SIG-M5 (cell line): ENCODE measurements around the gene TMC4.
"Not testable (repeated sequence)": the region's sequence is repeated elsewhere in the genome, so short reads cannot be mapped to it uniquely, and the experiment has no call there.

Experiments
- DNase-seq: peaks from one replicate; lab custom pipeline; 2025; lab: John Stamatoyannopoulos, UW

The TMC4 gene, protein sequence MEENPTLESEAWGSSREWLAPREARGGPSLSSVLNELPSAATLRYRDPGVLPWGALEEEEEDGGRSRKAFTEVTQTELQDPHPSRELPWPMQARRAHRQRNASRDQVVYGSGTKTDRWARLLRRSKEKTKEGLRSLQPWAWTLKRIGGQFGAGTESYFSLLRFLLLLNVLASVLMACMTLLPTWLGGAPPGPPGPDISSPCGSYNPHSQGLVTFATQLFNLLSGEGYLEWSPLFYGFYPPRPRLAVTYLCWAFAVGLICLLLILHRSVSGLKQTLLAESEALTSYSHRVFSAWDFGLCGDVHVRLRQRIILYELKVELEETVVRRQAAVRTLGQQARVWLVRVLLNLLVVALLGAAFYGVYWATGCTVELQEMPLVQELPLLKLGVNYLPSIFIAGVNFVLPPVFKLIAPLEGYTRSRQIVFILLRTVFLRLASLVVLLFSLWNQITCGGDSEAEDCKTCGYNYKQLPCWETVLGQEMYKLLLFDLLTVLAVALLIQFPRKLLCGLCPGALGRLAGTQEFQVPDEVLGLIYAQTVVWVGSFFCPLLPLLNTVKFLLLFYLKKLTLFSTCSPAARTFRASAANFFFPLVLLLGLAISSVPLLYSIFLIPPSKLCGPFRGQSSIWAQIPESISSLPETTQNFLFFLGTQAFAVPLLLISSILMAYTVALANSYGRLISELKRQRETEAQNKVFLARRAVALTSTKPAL

DNA sequence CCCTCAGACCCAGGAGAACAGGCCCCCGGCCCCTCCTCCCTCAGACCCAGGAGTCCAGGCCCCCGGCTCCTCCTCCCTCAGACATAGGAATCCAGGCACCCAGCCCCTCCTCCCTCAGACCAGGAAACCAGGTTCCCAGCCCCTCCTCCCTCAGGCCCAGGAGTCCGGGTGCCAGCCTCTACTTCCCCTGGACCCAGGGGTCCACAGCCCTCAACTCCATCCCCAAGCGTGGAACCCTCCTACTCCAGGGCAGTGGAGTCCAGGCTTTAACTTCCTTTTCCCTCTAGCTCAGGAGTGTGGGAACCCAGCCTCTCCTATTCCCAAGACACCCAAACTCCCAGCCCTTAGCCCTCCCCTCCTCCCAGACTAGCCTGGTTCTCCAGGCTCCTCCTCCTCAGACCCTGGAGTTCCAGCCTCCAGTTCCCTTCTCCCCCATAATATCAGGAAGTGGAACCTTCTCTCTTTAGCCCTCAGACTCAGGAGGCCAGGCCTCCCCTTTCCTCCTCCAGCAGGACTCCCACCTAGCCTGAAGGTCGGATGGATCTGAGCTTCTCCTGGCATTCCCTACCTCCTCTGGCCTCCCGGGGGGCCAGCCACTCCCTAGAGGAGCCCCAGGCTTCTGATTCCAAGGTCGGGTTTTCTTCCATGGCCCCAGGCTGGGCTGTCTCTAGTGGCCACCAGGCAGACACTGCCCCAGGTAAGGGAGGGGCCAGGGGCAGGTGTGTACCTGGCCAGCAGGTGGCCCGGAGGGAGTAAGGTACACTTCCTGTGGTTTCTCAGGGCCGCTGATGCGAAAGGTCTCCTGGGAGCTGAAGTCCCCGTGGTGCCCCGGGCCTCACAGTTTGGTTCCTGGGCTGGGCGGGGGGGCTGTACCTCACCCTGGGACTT is at the start of gene TMC4:
Gene TMC4 (minus strand): TSS at position 690 of the 888 bp plus-strand sequence. CDS start 43 bp downstream, at position 647.
- DNase-seq = no peak

DNA sequence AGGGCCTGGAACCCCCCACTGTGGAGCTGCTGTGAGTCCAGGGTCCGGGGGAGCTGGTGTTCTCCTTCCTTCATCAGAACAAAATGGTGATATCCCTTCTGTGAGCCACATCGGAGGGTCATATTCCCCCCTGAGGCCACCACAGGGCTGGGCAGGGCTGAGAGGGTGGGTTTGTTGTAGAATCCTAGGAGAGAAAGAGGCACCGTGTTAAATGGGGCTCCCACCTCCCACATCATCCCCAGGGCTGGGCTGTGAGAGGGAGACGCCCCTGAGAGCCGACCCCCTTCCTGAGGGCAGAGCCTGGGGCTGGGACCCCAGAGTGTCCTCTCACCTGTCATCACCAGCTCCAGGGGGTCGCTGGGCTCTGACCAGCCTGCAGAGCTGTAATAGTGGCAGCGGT is 49.0 kb upstream of the TMC4 start:
- DNase-seq = not testable (repeated sequence)

DNA sequence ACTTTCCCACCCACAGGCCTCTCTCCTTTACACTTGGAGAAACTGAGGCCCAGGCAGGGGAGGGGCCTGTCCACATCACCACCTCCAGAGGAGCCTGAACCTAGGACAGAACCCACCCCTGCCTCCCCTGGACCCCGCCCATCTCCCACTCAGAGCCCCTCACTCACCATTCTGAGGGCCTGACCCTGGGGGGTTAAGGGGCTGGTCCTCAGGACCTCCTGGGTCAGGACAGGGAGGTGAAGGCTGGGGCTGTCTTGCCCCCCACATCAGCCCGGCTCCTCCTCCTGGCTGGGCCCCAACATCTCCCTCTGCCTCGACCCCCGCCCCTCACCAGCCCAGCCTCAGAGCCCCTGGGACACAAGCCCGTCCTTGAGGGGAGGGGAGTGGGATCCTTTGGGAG is 46.7 kb upstream of the TMC4 start:
- DNase-seq = not testable (repeated sequence)

DNA sequence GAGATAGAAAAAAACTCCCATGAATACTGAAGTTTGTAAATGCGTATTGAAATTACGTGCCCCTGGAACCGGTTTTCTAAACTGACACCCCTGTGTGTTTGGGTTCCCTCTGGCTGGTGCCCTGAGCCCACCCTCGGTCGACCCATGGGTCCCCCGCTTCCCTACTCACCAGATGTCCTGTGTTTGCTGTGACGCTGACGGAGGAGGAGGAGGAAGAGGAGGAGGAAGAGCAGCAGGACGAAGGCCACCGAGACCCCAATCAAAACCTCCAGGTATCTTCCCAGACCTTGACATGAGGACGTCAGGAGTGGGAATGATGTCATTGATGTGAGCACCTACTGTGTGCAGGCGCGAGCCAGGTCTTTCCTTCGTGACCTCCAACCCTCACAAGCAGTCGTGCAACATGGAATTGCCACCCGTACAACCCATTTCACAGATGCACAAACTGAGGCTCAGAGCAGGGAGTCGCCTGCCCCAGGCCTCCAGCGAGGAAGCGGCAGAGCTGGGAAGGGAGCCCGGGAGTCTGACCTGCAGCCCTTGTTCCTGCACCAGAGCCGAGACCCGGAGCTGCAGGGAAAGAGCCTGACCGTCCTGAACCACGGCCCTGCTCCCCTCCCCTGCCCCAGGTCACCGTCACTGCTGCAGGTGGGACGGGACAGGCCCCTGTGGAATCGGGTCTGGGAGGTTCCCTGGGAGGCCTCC is 46.2 kb upstream of the TMC4 start:
- no peak for DNase-seq

DNA sequence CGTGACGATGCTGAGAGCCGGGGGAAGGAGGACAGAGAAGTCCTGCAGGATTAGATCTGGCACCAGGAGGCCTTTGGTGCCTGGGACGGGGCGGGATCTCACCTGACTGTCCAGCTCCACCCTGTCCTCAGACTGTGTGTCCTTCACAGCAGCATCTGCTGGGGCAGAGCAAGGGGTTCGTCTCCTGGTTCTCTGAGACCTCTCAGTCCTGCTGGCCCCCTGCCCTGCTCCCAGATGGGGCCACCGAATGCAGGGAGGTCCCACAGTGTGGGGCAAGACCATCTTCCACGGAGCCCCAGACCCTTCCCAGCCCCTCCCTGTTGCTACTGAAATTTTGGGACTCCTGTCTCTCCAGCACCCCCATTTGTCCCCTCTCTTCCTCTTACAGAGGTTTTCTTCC is 45.3 kb upstream of the TMC4 start:
- DNase-seq = no peak

DNA sequence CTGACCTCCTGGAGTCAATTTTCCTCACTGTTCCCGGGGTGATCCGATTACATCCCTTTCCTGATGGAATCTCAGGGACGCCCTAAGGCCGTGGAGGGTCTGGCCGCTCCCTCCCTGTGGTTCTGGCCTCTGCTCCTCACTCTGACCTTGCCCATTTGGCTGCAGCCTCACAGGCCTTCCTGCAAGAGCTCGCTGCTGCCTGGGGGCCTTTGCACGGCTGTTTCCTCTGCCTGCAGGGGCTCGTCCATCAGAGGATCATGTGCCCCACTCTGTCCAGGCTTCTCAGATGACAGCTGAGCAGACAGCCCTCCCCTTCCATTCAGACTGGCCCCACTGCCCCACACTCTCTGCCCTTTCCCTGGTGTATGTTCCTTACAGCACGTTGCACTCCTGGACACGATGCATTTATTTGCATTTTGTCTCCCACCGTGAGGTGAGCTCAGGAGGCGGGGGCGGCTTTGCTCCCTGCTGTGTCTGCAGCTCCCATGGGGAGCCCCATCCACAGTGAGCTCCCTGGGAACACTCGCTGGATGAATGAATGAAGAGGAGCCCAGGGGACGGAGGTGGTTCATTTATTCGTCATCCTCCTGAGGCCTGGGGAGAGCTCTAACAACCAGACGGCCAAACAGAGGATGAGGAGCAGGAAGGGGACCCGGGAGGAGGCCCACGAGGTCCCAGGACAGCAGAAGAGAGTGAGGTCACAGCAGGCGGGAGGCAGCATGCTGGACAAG is 44.7 kb upstream of the TMC4 start:
- DNase-seq = not testable (repeated sequence)

DNA sequence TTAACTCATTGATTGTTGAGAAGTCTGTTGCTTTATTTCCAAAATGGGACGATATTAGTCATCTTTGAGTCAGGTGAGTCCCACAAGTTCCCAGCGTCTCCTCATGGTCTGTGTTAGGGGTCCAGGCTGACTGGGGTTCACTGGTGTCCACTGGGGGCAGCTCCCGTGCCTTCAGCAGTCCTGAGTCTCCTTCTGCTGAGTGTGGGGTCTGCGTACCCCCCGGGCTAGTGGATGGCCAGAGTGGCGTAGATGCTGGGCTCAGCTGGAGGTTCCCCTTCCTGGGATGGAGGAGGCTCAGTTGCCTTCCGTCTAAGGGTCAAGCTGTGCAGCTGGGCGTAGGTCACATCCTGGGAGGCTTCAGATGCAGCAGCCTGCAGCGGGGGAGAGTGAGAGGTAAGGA is 43.9 kb upstream of the TMC4 start:
- no peak for DNase-seq

DNA sequence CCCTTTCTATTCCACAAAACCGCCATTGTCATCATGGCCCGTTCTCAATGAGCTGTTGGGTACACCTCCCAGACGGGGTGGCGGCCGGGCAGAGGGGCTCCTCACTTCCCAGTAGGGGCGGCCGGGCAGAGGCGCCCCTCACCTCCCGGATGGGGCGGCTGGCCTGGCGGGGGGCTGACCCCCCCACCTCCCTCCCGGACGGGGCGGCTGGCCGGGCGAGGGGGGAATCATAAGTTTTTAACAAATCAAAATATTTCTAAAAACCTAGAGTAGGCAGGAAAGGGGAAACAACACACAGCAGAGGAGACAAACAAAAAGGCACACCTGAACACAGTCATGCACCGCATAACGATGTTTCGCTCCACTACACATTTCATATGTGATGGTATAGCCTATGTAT is 41.8 kb upstream of the TMC4 start:
- DNase-seq = not testable (repeated sequence)

DNA sequence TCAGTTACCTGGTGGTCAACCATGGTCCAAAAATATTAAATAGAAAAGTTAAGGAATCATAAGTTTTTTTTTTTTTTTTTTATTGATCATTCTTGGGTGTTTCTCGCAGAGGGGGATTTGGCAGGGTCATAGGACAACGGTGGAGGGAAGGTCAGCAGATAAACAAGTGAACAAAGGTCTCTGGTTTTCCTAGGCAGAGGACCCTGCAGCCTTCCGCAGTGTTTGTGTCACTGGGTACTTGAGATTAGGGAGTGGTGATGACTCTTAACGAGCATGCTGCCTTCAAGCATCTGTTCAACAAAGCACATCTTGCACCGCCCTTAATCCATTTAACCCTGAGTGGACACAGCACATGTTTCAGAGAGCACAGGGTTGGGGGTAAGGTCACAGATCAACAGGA is 41.3 kb upstream of the TMC4 start:
- not testable (repeated sequence) for DNase-seq

DNA sequence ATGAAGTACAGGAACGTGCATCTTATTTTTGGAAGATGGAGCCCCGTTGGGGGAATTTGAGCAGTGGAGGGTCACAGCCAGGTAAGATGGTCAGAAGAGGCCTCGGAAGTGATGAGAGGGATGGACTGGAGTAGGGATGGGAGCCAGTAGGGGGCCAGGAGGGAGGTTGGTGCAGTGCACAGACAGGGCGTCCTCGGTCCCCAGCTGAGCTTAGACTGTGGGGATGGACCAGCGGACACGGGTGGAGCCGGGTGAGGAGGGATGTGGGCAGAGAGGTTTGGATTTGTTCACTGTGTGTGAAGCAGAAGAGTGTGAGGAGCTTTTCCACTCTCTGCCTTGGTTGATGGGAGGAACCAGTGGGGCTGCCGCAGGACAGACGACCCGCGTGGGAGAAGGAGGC is 38.3 kb upstream of the TMC4 start:
- DNase-seq = no peak

DNA sequence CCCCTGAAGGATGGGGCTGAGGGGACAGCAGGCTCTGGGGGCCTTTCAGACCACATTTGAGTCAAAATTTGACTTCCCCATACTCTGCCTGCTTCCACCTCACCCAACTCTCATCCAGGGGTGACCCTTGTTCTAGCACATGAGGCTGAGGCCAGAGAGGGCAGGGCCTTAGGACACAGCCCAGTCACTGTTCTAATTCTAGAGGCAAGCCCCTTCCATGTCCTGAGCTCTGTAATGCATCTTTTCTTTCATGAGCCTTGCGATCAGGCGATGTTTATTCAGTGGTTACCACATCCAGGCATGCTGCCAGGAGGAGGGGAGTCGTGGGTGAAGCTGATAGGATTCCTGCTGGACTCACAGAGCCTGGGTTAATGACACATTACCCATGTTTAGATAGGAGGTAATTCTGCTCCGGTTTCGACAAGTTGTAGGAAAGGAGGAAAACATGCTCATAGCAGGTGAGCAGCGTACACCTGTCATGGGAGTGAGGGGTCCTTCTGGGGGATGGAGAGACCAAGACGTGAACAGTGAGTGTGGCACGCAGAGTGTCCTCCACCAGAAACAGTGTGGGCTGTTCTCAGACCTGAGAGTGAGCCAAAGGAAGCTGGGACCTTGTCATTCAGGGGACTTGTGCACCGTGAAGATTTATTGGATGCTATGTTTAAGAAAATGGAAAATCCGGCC is 37.0 kb upstream of the TMC4 start:
- no peak for DNase-seq

DNA sequence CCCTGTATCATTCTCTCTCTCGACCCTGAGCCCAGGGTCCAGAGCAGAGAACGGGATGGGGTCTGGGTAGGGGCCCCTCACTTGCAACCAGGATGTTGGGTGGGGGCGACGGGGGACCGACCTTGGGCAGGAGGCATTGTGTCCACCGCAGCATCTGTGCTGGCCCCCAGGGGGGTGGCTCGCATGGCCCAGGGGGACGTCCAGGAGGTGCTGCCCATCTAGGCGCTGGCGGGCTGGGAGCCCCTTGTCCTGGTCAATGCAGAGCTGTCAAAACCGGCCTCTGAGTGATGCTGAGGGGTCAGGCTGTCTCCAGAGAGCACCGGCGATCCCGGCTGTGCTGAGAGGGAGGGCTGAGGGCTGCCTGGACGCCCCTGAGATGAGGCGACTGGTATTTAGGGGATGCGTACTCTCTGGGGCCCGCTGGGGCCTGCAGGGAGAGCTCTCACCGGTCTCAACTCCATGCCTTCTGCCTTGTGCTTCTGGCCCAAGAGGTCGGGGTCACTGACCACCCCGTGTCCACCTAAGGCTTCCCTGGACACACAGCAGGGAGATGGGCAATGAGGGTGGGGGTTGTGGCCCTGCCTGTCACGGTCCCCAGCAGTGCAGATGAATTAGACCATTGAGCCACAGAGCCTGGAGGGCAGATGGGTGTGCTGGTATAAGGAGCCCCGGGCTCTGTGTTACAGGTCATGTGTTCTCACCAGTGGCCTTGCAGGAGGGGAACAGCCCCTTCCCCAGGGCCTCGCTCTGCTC is 36.3 kb upstream of the TMC4 start:
- DNase-seq = no peak

DNA sequence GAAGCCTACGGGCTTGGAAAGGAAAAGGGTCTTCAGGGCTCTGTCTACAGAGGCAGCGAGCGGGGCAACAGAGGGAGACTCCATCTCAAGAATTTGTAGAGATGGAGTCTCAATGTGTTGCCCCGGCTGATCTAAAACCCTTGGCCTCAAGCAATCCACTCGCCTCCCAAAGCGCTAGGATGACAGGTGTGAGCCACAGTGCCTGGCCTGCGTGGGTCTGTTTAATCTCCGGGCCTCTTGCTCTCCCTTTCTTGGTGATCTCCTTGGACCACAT is 35.8 kb upstream of the TMC4 start:
- DNase-seq = no peak

DNA sequence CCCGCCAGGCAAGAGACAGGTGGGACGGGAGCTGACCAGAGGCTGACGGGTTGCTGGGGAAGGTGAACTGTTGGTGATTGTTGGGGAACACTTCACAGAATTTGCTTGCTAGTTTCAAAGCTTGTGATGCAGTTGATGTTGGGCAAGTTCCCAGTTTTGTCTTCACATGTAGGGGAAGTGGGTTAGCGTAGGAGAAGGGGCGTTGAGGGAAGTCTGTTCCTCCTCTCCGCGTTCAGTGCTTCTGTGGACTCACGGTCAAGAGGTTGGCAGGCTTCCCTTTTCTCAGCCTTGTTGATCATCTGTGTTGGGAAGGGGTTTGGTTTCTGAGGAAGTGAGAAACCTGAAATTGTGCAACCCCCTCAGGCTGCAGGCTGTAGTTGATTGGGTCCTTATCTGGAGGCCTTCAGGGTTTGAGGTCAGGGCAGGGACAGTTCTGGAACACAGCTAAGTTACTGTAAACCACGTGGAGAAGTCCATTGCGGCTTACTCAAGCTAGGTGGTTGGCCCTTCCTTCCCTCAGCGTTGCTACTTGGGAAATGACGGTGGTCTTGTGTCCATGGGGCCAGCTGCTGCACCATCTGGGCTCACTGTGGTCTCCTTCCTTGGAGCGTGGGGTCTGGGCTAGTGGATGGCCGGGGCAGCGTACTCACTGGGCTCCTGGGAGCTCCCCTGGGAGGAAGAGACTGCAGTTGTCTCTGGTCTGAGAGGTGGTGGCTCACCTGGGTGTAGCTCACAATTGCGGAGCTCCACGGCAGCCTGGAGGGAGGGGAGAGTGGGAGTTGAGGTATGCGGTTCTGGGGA is 35.2 kb upstream of the TMC4 start:
- peak; percentile 99 for DNase-seq

DNA sequence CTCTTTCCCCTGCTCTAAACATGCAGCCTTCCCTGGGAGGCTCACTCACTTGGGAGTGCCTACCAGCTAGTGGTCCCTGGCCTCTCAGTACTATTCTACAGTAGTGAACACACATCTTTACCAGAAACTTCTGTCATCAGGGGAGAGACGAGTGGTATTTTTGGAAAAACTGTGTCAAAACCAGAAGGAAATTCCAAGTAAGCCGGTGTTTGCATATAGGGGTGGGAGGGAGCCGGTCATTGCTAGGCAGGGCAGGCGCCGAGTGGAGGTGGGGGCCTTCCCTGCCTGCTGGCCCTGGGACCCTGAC is 34.7 kb upstream of the TMC4 start:
- DNase-seq = no peak

DNA sequence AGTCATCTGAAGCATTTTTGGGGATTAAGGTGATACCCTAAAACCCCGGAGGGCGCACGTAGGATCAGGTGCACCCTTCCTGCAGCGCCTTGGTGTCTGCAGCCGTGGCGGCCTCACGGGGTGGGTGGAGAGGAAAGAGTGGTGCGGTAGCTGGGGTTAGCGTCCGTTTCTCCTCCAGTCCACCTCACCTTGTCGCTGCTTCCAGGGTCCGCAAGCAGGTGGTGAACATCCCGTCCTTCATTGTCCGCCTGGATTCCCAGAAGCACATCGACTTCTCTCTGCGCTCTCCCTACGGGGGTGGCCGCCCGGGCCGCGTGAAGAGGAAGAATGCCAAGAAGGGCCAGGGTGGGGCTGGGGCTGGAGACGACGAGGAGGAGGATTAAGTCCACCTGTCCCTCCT is 34.2 kb upstream of the TMC4 start:
- DNase-seq = not testable (repeated sequence)

DNA sequence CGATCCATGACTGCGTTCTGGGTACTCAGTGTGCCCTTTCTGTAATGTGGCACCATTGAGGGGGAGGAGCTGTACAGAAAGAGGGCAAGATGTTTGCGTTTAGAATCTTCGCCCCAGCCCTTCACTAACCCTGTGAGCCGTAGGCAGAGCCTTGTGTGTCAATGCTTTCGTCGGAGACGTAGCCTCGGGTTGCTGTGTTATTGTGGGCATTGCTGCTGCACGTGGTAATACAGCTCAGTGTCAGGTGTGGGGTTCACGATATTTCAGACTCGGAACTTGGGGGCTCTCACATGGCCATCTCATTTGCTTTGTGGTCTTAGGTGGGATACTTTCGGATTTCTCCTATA is 33.8 kb upstream of the TMC4 start:
- DNase-seq = no peak

DNA sequence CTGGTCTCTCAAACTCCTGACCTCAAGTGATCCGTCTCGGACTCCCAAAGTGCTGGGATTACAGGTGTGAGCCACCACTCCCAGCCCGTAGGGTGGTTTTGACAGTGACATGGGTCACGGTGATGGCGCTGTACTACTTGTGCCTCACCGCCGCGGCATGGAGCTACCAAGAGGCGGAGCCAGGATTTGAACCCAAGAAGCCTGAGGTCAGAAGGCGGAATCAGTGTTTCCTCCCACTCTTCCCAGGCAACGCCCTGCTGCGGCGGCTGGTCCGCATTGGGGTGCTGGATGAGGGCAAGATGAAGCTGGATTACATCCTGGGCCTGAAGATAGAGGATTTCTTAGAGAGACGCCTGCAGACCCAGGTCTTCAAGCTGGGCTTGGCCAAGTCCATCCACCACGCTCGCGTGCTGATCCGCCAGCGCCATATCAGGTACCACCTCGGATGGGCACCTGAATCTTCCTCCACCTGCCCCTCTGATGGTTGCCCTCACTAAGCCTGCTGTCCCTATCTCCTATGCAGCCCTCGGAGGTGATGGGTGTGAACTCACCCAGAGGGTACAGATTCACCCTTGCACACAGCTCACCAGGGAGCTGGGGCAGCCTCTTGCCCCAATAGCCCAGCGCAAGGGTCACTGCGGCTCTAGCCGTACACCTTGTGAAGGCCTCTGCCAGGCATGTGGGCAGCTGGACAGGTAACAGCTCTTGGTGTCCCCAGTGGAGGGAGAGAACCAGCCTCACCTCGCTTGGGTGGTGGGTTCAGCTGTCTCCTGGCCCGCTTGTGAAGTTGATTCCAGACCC is 33.3 kb upstream of the TMC4 start:
- DNase-seq = no peak
